Transverse colon (tissue), 4 donors: ENCODE data around the gene CHRNE.

Experiments
- EP300 ChIP-seq: sonication (generic); formaldehyde crosslinking; IDR thresholded peaks from one replicate; pipeline ENCODE4 v1.6.1; 2017; ENCODE audit warnings: antibody characterized with exemption, low read depth
- POLR2A ChIP-seq: fragments of 450-650 bp; IDR thresholded peaks from one replicate; pipeline ENCODE4 v1.6.1; 2016; ENCODE audit warnings: antibody characterized with exemption, mild to moderate bottlenecking, moderate library complexity
- POLR2AphosphoS5 ChIP-seq, 3 donors: sonication (generic); formaldehyde crosslinking; IDR thresholded peaks; one replicate each; pipeline ENCODE4 v1.6.1; 2016; ENCODE audit warnings: antibody characterized with exemption in 3 of 3
- TF ChIP-seq, protein P1 (sequence below), 5 experiments: fragments of 200-600 bp in 3 of 5; fragments of 450-650 bp in 2 of 5; sonication (generic) in 3 of 5; IDR thresholded peaks; 1 replicate in 2 of 5; 2 replicates in 3 of 5; pipeline ENCODE4 v1.5.1; 2016 to 2017; ENCODE audit warnings: antibody characterized with exemption in 5 of 5, inconsistent platforms in 3 of 5, mild to moderate bottlenecking in 2 of 5, moderate library complexity in 1 of 5

DNA sequence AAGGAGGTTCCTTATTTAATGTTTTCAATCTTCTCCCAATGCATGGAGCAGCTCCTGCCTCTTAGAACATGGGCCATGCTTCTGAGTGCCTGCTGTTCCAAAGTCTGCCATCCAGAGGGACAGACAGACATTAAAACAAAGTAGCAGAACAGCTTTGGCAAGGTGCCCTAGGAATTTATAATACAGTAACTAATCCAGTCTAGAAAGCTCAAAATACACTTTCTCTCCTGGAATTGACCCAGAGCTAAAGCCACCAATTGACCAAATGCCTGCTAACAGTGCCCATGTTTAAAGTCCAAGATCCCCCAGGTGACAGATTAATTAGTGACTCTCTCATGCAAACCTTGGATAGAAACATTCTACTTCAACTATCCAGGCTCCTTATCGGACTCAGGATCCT lies 11.1 kb upstream of the CHRNE start:
- TF ChIP-seq, protein P1, sequence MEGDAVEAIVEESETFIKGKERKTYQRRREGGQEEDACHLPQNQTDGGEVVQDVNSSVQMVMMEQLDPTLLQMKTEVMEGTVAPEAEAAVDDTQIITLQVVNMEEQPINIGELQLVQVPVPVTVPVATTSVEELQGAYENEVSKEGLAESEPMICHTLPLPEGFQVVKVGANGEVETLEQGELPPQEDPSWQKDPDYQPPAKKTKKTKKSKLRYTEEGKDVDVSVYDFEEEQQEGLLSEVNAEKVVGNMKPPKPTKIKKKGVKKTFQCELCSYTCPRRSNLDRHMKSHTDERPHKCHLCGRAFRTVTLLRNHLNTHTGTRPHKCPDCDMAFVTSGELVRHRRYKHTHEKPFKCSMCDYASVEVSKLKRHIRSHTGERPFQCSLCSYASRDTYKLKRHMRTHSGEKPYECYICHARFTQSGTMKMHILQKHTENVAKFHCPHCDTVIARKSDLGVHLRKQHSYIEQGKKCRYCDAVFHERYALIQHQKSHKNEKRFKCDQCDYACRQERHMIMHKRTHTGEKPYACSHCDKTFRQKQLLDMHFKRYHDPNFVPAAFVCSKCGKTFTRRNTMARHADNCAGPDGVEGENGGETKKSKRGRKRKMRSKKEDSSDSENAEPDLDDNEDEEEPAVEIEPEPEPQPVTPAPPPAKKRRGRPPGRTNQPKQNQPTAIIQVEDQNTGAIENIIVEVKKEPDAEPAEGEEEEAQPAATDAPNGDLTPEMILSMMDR (IDR thresholded peaks at IDR 0.05), result peak in 1 of 5 experiments; percentile 25
- no peak for TF ChIP-seq POLR2A
- TF ChIP-seq POLR2AphosphoS5 (IDR thresholded peaks at IDR 0.05), result no peak
- no peak for TF ChIP-seq EP300
